Fibroblast of lung (primary cell): ENCODE results near the gene ERBB4.

ENCODE experiments used
- EZH2 ChIP-seq: IDR thresholded peaks from 2 replicates; pipeline ENCODE4 v1.5.1; 2012; ENCODE audit warnings: low read length, control low read depth, mild to moderate bottlenecking; ENCODE audit errors: missing control alignments
- TF ChIP-seq, protein P1 (sequence below), 2 donors: IDR thresholded peaks in 1 of 2; conservative IDR thresholded peaks in 1 of 2; 1 replicate in 1 of 2; 2 replicates in 1 of 2; pipeline ENCODE4 v1.5.1; 2011 to 2012; ENCODE audit warnings: low read length in 2 of 2, control low read depth in 1 of 2, inconsistent platforms in 1 of 2, low read depth in 1 of 2, mild to moderate bottlenecking in 1 of 2

DNA sequence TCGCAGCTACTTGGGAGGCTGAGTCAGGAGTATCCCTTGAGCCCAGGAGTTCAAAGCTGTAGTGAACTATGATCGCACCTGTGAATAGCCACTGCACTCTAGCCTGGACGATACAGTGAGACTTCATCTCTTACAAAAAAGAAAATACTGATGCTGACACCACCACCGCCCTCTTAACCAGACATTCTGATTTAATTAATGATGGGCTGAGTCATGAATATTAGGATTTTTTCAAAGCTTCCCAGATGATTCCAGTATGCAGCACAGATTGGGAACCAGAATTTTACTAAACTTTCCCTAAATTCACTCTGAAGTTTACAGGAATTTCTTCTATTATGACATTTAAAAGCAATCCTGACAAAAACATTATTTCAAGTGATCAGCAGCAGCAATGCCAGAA is 130.1 kb downstream of the ERBB4 start:
- TF ChIP-seq, protein P1, sequence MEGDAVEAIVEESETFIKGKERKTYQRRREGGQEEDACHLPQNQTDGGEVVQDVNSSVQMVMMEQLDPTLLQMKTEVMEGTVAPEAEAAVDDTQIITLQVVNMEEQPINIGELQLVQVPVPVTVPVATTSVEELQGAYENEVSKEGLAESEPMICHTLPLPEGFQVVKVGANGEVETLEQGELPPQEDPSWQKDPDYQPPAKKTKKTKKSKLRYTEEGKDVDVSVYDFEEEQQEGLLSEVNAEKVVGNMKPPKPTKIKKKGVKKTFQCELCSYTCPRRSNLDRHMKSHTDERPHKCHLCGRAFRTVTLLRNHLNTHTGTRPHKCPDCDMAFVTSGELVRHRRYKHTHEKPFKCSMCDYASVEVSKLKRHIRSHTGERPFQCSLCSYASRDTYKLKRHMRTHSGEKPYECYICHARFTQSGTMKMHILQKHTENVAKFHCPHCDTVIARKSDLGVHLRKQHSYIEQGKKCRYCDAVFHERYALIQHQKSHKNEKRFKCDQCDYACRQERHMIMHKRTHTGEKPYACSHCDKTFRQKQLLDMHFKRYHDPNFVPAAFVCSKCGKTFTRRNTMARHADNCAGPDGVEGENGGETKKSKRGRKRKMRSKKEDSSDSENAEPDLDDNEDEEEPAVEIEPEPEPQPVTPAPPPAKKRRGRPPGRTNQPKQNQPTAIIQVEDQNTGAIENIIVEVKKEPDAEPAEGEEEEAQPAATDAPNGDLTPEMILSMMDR (conservative IDR thresholded peaks at IDR 0.05 in 1 of 2, IDR thresholded peaks at IDR 0.05 in 1 of 2; ENCODE audit: low read depth in 1 of 2, low read length in 2 of 2): no peak
- no peak for TF ChIP-seq EZH2
